GM10248 (cell line): ENCODE results near the gene IGBP1.

Experiments used
- CTCF ChIA-PET: fragments of 300-600 bp; sonication (Branson Sonifier 250); formaldehyde crosslinking; extraction: SDS; loops from one replicate; lab custom pipeline; 2021; ENCODE audit warnings: antibody characterized with exemption; lab: Yijun Ruan, JAX
- POLR2A ChIA-PET: fragments of 350-650 bp; sonication (Branson Sonifier 250); formaldehyde crosslinking; extraction: SDS; loops from one replicate; lab custom pipeline; 2020; ENCODE audit warnings: antibody characterized with exemption; lab: Yijun Ruan, JAX
- DNase-seq: peaks from one replicate; pipeline ENCODE4 v3.0.0; 2012; ENCODE audit errors: extremely low spot score
- TF ChIP-seq, protein P1 (sequence below): IDR thresholded peaks from 2 replicates; pipeline ENCODE4 v1.5.1; 2012; ENCODE audit warnings: mild to moderate bottlenecking, low read depth; ENCODE audit errors: extremely low read depth, missing control alignments, control extremely low read depth

The IGBP1 gene

GRCh38 chrX:70172221-70172620, 39.0 kb downstream of the IGBP1 start:
- POLR2A ChIA-PET: no interaction called here
- TF ChIP-seq, protein P1, sequence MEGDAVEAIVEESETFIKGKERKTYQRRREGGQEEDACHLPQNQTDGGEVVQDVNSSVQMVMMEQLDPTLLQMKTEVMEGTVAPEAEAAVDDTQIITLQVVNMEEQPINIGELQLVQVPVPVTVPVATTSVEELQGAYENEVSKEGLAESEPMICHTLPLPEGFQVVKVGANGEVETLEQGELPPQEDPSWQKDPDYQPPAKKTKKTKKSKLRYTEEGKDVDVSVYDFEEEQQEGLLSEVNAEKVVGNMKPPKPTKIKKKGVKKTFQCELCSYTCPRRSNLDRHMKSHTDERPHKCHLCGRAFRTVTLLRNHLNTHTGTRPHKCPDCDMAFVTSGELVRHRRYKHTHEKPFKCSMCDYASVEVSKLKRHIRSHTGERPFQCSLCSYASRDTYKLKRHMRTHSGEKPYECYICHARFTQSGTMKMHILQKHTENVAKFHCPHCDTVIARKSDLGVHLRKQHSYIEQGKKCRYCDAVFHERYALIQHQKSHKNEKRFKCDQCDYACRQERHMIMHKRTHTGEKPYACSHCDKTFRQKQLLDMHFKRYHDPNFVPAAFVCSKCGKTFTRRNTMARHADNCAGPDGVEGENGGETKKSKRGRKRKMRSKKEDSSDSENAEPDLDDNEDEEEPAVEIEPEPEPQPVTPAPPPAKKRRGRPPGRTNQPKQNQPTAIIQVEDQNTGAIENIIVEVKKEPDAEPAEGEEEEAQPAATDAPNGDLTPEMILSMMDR: no peak
- CTCF ChIA-PET: interaction anchor here (1.6 kb wide), 1 partner anchor 39 kb away, joined by 4 read pairs; the partner anchor contains the start of gene IGBP1
- DNase-seq: no peak

- DNase-seq: no peak
- POLR2A ChIA-PET: no interaction called here
- TF ChIP-seq, protein P1: no peak
- CTCF ChIA-PET: interaction anchor here (1.5 kb wide), 1 partner anchor 40 kb away, joined by 4 read pairs; the partner anchor contains the start of gene IGBP1
Observed at GRCh38 chrX:70172964-70173363, 39.7 kb downstream of the IGBP1 start.

DNA sequence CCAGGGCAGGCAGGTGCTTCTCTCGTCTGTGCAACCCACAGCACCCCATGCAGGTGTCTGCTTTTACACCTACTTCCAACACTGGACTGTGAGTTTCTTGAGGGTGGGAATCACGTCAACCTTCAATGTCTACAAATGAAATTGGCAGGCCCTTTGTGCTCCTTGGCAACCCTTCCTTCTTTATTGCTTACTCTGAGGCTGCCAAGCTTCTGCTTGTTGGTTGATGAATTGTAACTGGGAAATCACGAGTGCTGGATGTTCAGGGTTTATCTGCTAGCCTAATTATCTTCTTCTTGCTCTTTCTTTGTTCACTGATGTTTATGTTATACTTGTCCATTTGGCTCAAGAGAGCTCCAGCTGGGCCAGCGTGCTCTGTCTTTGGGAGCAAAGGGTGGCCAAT, 41.5 kb downstream of the IGBP1 start:
- ChIA-PET CTCF (interaction anchor here (0.8 to 0.9 kb wide), 2 partner anchors 23 to 259 kb away, joined by 4 read pairs; no protein-coding TSS in a partner anchor), POLR2A (no interaction called here)
- no peak for DNase-seq
- TF ChIP-seq, protein P1: no peak

- no peak for DNase-seq
- ChIA-PET CTCF (interaction anchor here (2.0 kb wide), 1 partner anchor 42 kb away, joined by 9 read pairs; the partner anchor contains the start of gene IGBP1), POLR2A (no interaction called here)
Observed at GRCh38 chrX:70175338-70175737, 42.1 kb downstream of the IGBP1 start.

DNA sequence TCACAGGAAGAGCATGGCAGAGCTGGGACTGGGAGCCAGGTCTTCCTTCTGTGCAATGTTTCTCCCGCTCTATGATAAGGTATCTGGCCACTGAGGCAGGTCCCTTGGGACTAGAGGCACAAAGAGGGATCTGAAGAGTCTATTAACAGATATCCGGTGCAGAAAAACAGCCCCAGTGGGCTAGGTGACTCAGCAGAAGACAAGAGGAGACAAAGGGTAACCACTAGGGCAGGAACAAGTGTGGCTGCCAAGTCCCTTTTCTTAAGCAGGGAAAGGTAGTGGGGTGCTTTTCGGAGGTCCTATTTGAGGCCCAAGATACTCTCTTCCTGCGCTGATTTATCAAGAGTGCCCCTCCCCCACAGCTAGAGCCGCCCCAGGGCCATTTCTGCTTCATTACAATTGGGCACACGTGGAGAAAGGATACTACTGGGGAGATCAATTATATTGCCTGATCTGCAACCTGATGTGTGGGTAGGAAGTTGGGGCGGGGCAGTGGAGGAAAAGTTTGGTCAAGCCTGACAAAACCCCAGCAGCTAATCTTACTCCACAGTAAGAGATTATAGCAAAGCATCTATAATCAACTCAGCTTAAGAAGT, 43.8 kb downstream of the IGBP1 start, which contains the start of gene DGAT2L6:
Gene DGAT2L6 (plus strand): TSS at position 546 of the 596 bp plus-strand sequence. CDS start 100 bp downstream, outside the sequence.
- POLR2A ChIA-PET: no interaction called here
- CTCF ChIA-PET: interaction anchor here (1.1 to 2.0 kb wide), 3 partner anchors 9 to 44 kb away, joined by 3 to 9 read pairs (median 4); partner anchors contain the start of gene IGBP1
- TF ChIP-seq, protein P1: no peak
- no peak for DNase-seq

More at GRCh38 chrX:70175338-70175737, 42.1 kb downstream of the IGBP1 start:
- TF ChIP-seq, protein P1: no peak

DNA sequence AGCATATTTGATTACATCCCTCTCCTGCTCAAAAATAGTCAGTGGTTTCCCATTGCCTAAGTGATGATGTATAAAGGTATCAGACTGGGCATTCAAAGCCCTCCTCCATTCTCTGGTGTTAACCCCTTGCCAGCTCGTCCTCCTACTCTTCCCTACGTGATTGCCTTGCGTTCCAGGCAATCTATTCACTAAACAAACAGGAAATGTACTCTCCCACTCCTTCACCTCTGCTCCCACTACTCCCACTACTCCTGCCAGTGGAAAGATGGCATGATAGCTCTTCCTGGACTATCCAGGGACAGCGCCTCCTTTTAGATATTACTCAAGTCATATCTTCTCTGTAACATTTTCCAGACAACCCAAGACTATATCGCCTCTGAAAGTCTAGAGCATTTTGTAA, 49.8 kb downstream of the IGBP1 start:
- CTCF ChIA-PET: interaction anchor here (1.1 kb wide), 1 partner anchor 14 kb away, joined by 3 read pairs; no protein-coding TSS in a partner anchor
- TF ChIP-seq, protein P1: no peak
- no peak for DNase-seq
- POLR2A ChIA-PET: no interaction called here
